HG03432 (cell line): ENCODE results near the gene COQ2.
"Not testable (repeated sequence)": the region's sequence is repeated elsewhere in the genome, so short reads cannot be mapped to it uniquely, and the experiment has no call there.

Source experiments
- ATAC-seq: cut with Tn5 transposase; IDR thresholded peaks from one replicate; pipeline ENCODE4 v1.9.1; 2021; ENCODE audit warnings: mild to moderate bottlenecking, moderate library complexity; ENCODE audit not compliant: unreplicated experiment

The COQ2 gene

GRCh38 chr4:83288381-83288780, 3.8 kb upstream of the COQ2 start:
- not testable (repeated sequence) for ATAC-seq

GRCh38 chr4:83285055-83285407, 433 bp upstream of the COQ2 start:
- peak; percentile 7 for ATAC-seq

GRCh38 chr4:83283181-83283580, 1.4 kb downstream of the COQ2 start:
- ATAC-seq: no peak

GRCh38 chr4:83282049-83282535, 2.5 kb downstream of the COQ2 start:
- ATAC-seq: no peak

GRCh38 chr4:83281307-83281706, 3.3 kb downstream of the COQ2 start:
- ATAC-seq: no peak

- peak; percentile 77 for ATAC-seq
Observed at GRCh38 chr4:83276299-83277040, 8.1 kb downstream of the COQ2 start.

- not testable (repeated sequence) for ATAC-seq
Observed at GRCh38 chr4:83273926-83274325, 10.7 kb downstream of the COQ2 start.

- peak; percentile 89 for ATAC-seq
Observed at GRCh38 chr4:83272900-83273299, 11.7 kb downstream of the COQ2 start.

- ATAC-seq: no peak
Observed at GRCh38 chr4:83269256-83269655, 15.3 kb downstream of the COQ2 start.

GRCh38 chr4:83268491-83268890, 16.1 kb downstream of the COQ2 start:
- ATAC-seq: no peak

- no peak for ATAC-seq
Observed at GRCh38 chr4:83267830-83268475, 16.6 kb downstream of the COQ2 start.

GRCh38 chr4:83267121-83267829, 17.3 kb downstream of the COQ2 start:
- no peak for ATAC-seq

GRCh38 chr4:83266689-83267088, 17.9 kb downstream of the COQ2 start:
- peak; percentile 63 for ATAC-seq

GRCh38 chr4:83263106-83263505, 21.5 kb downstream of the COQ2 start:
- ATAC-seq: no peak

- ATAC-seq: no peak
Observed at GRCh38 chr4:83262682-83263081, 21.9 kb downstream of the COQ2 start.

- ATAC-seq: no peak
Observed at GRCh38 chr4:83261307-83261706, 23.3 kb downstream of the COQ2 start.

GRCh38 chr4:83259586-83259985, 25.0 kb downstream of the COQ2 start:
- no peak for ATAC-seq

- ATAC-seq: no peak
Observed at GRCh38 chr4:83258461-83258860, 26.1 kb downstream of the COQ2 start.

GRCh38 chr4:83257811-83258210, 26.8 kb downstream of the COQ2 start:
- no peak for ATAC-seq

- ATAC-seq: no peak
Observed at GRCh38 chr4:83255584-83255983, 29.0 kb downstream of the COQ2 start.

GRCh38 chr4:83252782-83253405, 31.7 kb downstream of the COQ2 start:
- ATAC-seq: peak; percentile 74
